CD4-positive, CD25-positive, alpha-beta regulatory T cell (primary cell): ENCODE measurements around the gene PLD5. TPM values are rescaled to one million over a fixed set of nuclear protein-coding genes. Genes with fewer than 3 reads are reported as not detected.

Experiments
- ATAC-seq, 2 donors: fragments of 150-1000 bp; cut with Tn5 transposase; one replicate each; pipeline ENCODE4 v1.10.0; 2021; ENCODE audit warnings: low read depth in 2 of 2, moderate number of reproducible peaks in 2 of 2, moderate library complexity in 1 of 2
- DNase-seq, 3 donors: peaks; one replicate each; pipeline versions ENCODE4 v3.0.0 to v3.0.0-alpha.2; 2012 to 2022; ENCODE audit warnings: mixed read lengths in 1 of 3
- H3K27ac ChIP-seq: one replicate; pipeline ENCODE4 v1.7.0; 2013; ENCODE audit warnings: mild to moderate bottlenecking, low read length; ENCODE audit not compliant: insufficient read depth, poor library complexity, severe bottlenecking
- H3K27me3 ChIP-seq: one replicate; pipeline ENCODE4 v1.7.0; 2013; ENCODE audit warnings: low read length; ENCODE audit not compliant: control insufficient read depth, insufficient read depth
- H3K36me3 ChIP-seq: one replicate; pipeline ENCODE4 v1.7.0; 2013; ENCODE audit warnings: mild to moderate bottlenecking, low read length, moderate library complexity; ENCODE audit not compliant: control insufficient read depth, insufficient read depth
- H3K4me1 ChIP-seq: 2 replicates; pipeline ENCODE4 v1.7.0; 2013; ENCODE audit warnings: mild to moderate bottlenecking, low read length; ENCODE audit not compliant: insufficient read depth, control insufficient read depth, poor library complexity, severe bottlenecking
- H3K4me3 ChIP-seq: one replicate; pipeline ENCODE4 v1.7.0; 2013; ENCODE audit warnings: low read depth, mild to moderate bottlenecking, low read length, moderate library complexity
- H3K9me3 ChIP-seq, 2 experiments: 1 replicate in 1 of 2; 2 replicates in 1 of 2; pipeline ENCODE4 v1.7.0; 2013; ENCODE audit warnings: low read length in 2 of 2, mild to moderate bottlenecking in 1 of 2, moderate library complexity in 1 of 2; ENCODE audit not compliant: control insufficient read depth in 2 of 2
- H3K27ac Mint-ChIP-seq, 3 donors: one replicate each; pipeline ENCODE4 v1.8.0; 2020 to 2022; ENCODE audit warnings: mild to moderate bottlenecking in 3 of 3, mixed read lengths in 3 of 3, moderate library complexity in 2 of 3
- H3K27me3 Mint-ChIP-seq: one replicate; pipeline ENCODE4 v1.8.0; 2022; ENCODE audit warnings: mild to moderate bottlenecking, mixed read lengths
- H3K36me3 Mint-ChIP-seq: one replicate; pipeline ENCODE4 v1.8.0; 2020; ENCODE audit warnings: mixed read lengths
- H3K4me1 Mint-ChIP-seq, 4 donors: one replicate each; pipeline ENCODE4 v1.8.0; 2020 to 2022; ENCODE audit warnings: mixed read lengths in 4 of 4, mild to moderate bottlenecking in 1 of 4
- H3K4me3 Mint-ChIP-seq, 4 donors: one replicate each; pipeline ENCODE4 v1.8.0; 2020 to 2022; ENCODE audit warnings: mild to moderate bottlenecking in 4 of 4, mixed read lengths in 4 of 4, moderate library complexity in 3 of 4
- H3K9me3 Mint-ChIP-seq, 7 donors: one replicate each; pipeline ENCODE4 v1.8.0; 2020 to 2022; ENCODE audit warnings: mixed read lengths in 7 of 7, mild to moderate bottlenecking in 3 of 7, moderate library complexity in 2 of 7
- polyA plus RNA-seq, 4 donors: library from polyadenylated mRNA; unstranded; fragments of 300-500 nt; fragmentation: Illumina TruSeq; gene quantifications; one replicate each; pipeline ENCODE4 v1.2.3, GENCODE V29; 2021
- total RNA-seq: library from RNA; stranded (reverse); gene quantifications from one replicate; pipeline ENCODE4 v1.2.3, GENCODE V29; 2022

Gene PLD5
- total and polyA plus RNA-seq, 5 donors from 2014 or later = not detected

DNA sequence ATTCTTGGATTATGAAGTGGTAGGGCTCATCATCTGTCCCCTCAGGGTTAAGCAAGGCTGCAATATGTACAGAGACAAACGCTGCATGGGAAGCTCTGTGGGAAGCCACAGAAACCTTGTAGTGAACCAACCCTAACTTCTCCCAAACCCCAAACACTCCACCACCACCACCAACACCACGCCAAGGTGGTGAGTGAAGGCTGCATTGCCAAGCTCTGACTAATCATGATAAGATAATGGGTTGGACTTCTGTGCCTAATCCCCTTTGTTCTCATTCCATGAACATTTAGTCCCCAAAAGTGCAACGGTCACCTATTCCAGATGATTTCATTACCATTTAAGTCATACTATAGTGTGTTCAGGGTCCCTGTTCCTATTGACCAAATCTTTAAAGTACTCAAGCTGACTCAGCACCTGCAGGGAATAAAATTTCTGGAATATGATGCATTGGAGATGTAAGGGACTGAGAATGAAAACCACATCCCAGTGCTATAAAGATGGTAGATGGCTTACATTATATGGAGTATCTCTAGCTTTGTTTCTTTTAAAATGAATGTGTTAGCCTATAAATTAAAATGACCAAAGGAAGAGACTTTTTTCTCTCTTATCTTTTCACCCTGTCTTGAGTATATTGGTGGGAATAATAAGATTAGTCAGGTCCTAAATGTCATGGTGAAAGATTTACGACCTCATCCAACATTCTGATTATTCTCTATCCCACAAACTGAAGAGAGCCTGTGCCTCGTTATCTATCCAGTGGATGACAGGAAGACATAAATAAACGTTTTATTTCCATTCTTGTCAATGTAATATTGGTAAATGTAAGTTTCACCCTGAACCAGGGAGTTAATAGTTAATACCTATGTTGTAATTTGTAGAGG lies 22.6 kb upstream of the PLD5 start:
- H3K4me1 Mint-ChIP-seq = no peaks in the 10 kb centered on the region
- ATAC-seq (no peak), DNase-seq (no peak)
- no peaks in the 10 kb centered on the region for H3K27me3 ChIP-seq
- no peak overlapping the region for H3K27ac Mint-ChIP-seq
- peaks cover 0 to 2% (median 1%) of the 10 kb centered on the region in 7 donors for H3K9me3 Mint-ChIP-seq
- no peak overlapping the region for H3K4me3 Mint-ChIP-seq
- no peaks in the 10 kb centered on the region for H3K36me3 Mint-ChIP-seq
- no peaks in the 10 kb centered on the region for H3K36me3 ChIP-seq
- no peak overlapping the region for H3K4me3 ChIP-seq
- H3K9me3 ChIP-seq = no peaks in the 10 kb centered on the region
- H3K27ac ChIP-seq = no peak overlapping the region
- H3K4me1 ChIP-seq = no peaks in the 10 kb centered on the region
- H3K27me3 Mint-ChIP-seq = no peaks in the 10 kb centered on the region

DNA sequence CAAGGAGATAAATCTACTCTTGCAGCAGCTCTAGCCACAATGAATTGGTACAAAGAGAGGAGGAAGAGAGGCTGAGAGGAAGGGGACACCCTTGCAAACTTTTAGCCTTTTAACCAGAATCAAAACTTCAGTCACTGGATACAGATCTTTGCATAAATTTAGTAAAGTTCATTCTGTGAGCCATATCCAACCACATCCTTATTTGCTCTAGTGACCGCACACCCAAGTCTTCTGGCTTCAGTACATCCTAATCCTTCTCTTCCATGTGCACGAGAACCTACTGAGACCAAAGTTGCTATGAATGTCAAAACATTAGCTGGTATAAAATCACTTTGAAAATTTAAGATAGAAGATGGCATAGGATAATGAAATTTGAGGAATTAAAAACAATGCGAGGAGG lies 21.9 kb upstream of the PLD5 start:
- H3K4me3 ChIP-seq = no peak overlapping the region
- no peak overlapping the region for H3K27ac Mint-ChIP-seq
- no peaks in the 10 kb centered on the region for H3K27me3 Mint-ChIP-seq
- ATAC-seq = no peak
- H3K9me3 Mint-ChIP-seq = peaks cover 0 to 2% (median 0%) of the 10 kb centered on the region in 7 donors
- H3K9me3 ChIP-seq = no peaks in the 10 kb centered on the region
- H3K4me3 Mint-ChIP-seq = no peak overlapping the region
- no peaks in the 10 kb centered on the region for H3K36me3 Mint-ChIP-seq
- H3K36me3 ChIP-seq = no peaks in the 10 kb centered on the region
- no peaks in the 10 kb centered on the region for H3K27me3 ChIP-seq
- H3K27ac ChIP-seq = no peak overlapping the region
- DNase-seq = no peak
- H3K4me1 ChIP-seq = no peaks in the 10 kb centered on the region
- no peaks in the 10 kb centered on the region for H3K4me1 Mint-ChIP-seq

- no peaks in the 10 kb centered on the region for H3K4me1 ChIP-seq
- no peaks in the 10 kb centered on the region for H3K9me3 ChIP-seq
- Mint-ChIP-seq H3K4me3 (no peak overlapping the region), H3K27me3 (no peaks in the 10 kb centered on the region), H3K9me3 (peaks cover 0 to 3% (median 0%) of the 10 kb centered on the region in 7 donors), H3K27ac (no peak overlapping the region), H3K36me3 (no peaks in the 10 kb centered on the region), H3K4me1 (no peaks in the 10 kb centered on the region)
- ATAC-seq (no peak), DNase-seq (no peak)
- H3K36me3 ChIP-seq = no peaks in the 10 kb centered on the region
- H3K27ac ChIP-seq = no peak overlapping the region
- no peak overlapping the region for H3K4me3 ChIP-seq
- no peaks in the 10 kb centered on the region for H3K27me3 ChIP-seq
Observed at GRCh38 chr1:242544071-242544470, 19.6 kb upstream of the PLD5 start.

DNA sequence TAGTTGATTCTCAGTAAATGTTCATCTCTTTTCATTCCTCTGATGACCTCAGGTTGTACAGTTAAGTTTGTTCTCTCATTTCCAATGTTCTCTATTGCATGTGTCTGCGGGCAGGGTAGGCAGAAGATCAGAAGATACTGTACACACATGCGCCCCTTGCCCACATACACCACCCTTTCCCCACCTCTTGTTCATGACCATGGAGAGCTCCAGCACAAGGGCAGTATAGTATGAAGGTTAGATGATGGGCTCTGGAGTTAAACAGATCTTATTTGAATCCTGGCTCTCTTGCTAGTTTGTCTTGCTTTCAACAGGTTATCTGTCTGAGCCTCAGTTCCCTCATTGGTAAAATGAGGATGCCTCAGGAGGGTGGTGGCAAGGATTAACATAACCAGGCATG lies 17.8 kb upstream of the PLD5 start:
- H3K27me3 Mint-ChIP-seq = no peaks in the 10 kb centered on the region
- Histone ChIP-seq H3K4me3 (no peak overlapping the region), H3K27me3 (no peaks in the 10 kb centered on the region), H3K4me1 (no peaks in the 10 kb centered on the region), H3K27ac (no peak overlapping the region), H3K36me3 (no peaks in the 10 kb centered on the region), H3K9me3 (no peaks in the 10 kb centered on the region)
- peaks cover 0 to 7% (median 0%) of the 10 kb centered on the region in 7 donors for H3K9me3 Mint-ChIP-seq
- no peak overlapping the region for H3K27ac Mint-ChIP-seq
- no peaks in the 10 kb centered on the region for H3K4me1 Mint-ChIP-seq
- ATAC-seq (no peak), DNase-seq (no peak)
- no peaks in the 10 kb centered on the region for H3K36me3 Mint-ChIP-seq
- H3K4me3 Mint-ChIP-seq = no peak overlapping the region

- no peak for ATAC-seq
- Mint-ChIP-seq H3K27ac (no peak overlapping the region), H3K4me3 (no peak overlapping the region), H3K36me3 (no peaks in the 10 kb centered on the region), H3K27me3 (no peaks in the 10 kb centered on the region), H3K4me1 (no peaks in the 10 kb centered on the region), H3K9me3 (peaks cover 0 to 5% (median 0%) of the 10 kb centered on the region in 7 donors)
- Histone ChIP-seq H3K36me3 (no peaks in the 10 kb centered on the region), H3K27ac (no peak overlapping the region), H3K27me3 (no peaks in the 10 kb centered on the region), H3K4me1 (no peaks in the 10 kb centered on the region), H3K9me3 (no peaks in the 10 kb centered on the region), H3K4me3 (no peak overlapping the region)
- DNase-seq = no peak
Observed at GRCh38 chr1:242535986-242536385, 11.5 kb upstream of the PLD5 start.

DNA sequence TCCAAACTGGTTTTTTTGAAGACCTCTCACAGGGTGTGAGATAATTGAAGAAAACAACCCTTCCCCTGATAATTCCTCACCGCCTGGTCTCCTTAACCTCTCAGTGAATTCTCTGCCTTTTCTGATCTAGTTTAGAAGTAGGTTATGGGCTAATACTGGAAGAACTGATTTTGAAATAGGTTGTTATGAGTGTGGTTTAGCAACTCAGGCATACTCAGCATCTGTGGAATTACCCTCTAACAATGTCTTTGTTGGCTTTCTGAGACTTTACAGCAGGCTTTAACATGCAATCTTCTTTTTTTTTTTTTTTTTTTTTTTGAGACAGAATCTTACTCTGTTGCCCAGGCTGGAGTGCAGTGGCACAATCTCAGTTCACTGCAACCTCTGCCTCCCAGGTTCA lies 10.3 kb upstream of the PLD5 start:
- no peak for ATAC-seq
- Mint-ChIP-seq H3K27me3 (no peaks in the 10 kb centered on the region), H3K4me1 (no peaks in the 10 kb centered on the region), H3K4me3 (no peak overlapping the region), H3K36me3 (no peaks in the 10 kb centered on the region), H3K9me3 (peaks cover 0 to 4% (median 0%) of the 10 kb centered on the region in 7 donors), H3K27ac (no peak overlapping the region)
- Histone ChIP-seq H3K4me3 (no peak overlapping the region), H3K9me3 (no peaks in the 10 kb centered on the region), H3K27me3 (no peaks in the 10 kb centered on the region), H3K27ac (no peak overlapping the region), H3K4me1 (no peaks in the 10 kb centered on the region), H3K36me3 (no peaks in the 10 kb centered on the region)
- no peak for DNase-seq

DNA sequence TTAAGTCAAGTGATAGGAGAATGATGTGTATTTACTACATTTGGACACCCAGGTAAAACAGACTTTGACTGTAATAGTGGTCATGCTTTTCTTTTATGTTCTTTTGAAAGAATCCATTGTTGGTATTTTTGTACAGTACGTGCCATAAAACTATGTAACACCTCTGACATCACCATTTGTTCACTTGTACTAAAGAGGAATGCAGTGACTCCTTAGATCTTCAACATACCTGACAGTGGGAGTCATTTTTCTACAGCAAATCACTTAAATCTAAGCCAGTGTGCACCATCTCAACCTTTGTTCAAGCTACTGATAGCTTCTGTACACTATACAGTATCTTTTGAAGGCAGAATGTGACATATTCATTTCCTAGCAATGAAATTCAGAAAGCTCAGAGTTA lies 6.3 kb upstream of the PLD5 start:
- no peaks in the 10 kb centered on the region for H3K36me3 Mint-ChIP-seq
- H3K4me3 Mint-ChIP-seq = no peak overlapping the region
- Histone ChIP-seq H3K4me3 (no peak overlapping the region), H3K27me3 (no peaks in the 10 kb centered on the region), H3K9me3 (no peaks in the 10 kb centered on the region), H3K27ac (no peak overlapping the region), H3K4me1 (no peaks in the 10 kb centered on the region), H3K36me3 (no peaks in the 10 kb centered on the region)
- no peak for DNase-seq
- H3K4me1 Mint-ChIP-seq = peaks cover 0 to 5% (median under 1%) of the 10 kb centered on the region in 4 donors
- H3K27ac Mint-ChIP-seq = no peak overlapping the region
- ATAC-seq = no peak
- peaks cover 0 to 3% (median 0%) of the 10 kb centered on the region in 7 donors for H3K9me3 Mint-ChIP-seq
- H3K27me3 Mint-ChIP-seq = peaks cover 3% of the 10 kb centered on the region

DNA sequence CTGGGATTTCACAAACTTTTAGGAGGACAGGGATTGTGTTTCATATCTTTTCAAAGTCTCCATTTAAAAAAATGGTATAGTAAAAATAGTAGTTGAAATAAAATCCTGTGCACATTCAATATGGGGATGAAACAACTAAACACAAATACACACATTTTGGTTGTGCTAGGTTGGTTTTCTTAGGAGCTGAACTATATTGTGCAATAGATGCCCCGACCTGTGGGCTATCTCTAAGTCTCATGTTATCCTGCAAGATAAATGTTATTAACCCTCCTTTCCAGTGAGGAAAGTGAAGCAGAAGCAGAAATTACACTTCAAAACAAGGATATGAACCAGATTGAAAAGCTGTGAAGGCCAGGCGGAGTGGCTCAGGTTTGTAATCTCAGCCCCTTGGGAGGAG lies 1.3 kb upstream of the PLD5 start:
- no peak overlapping the region for H3K4me3 ChIP-seq
- Mint-ChIP-seq H3K27me3 (peaks cover 40% of the 10 kb centered on the region), H3K36me3 (no peaks in the 10 kb centered on the region), H3K4me3 (peak overlapping the region in 1 of 4 donors; percentile 70), H3K9me3 (peaks cover 0 to 5% (median 0%) of the 10 kb centered on the region in 7 donors), H3K4me1 (peaks cover 0 to 15% (median 6%) of the 10 kb centered on the region in 4 donors), H3K27ac (no peak overlapping the region)
- no peaks in the 10 kb centered on the region for H3K4me1 ChIP-seq
- no peak for ATAC-seq
- no peak for DNase-seq
- H3K27ac ChIP-seq = no peak overlapping the region
- peaks cover 17% of the 10 kb centered on the region for H3K27me3 ChIP-seq
- H3K36me3 ChIP-seq = no peaks in the 10 kb centered on the region
- H3K9me3 ChIP-seq = no peaks in the 10 kb centered on the region
